GM19397 (cell line): ENCODE data around the gene LRRC59.
"Not testable (repeated sequence)": the region's sequence is repeated elsewhere in the genome, so short reads cannot be mapped to it uniquely, and the experiment has no call there.

ENCODE experiments used
- ATAC-seq: cut with Tn5 transposase; IDR thresholded peaks from one replicate; pipeline ENCODE4 v1.9.1; 2021; ENCODE audit warnings: mild to moderate bottlenecking, moderate library complexity; ENCODE audit not compliant: unreplicated experiment

The LRRC59 gene

GRCh38 chr17:50424996-50425681 lies 27.8 kb upstream of the LRRC59 start:
- no peak for ATAC-seq

GRCh38 chr17:50424246-50424995 lies 27.1 kb upstream of the LRRC59 start:
- no peak for ATAC-seq

GRCh38 chr17:50423553-50424159 lies 26.3 kb upstream of the LRRC59 start:
- ATAC-seq, result no peak

GRCh38 chr17:50422738-50423137 lies 25.4 kb upstream of the LRRC59 start:
- no peak for ATAC-seq

- no peak for ATAC-seq
Observed at GRCh38 chr17:50421308-50422051, 24.2 kb upstream of the LRRC59 start.

- ATAC-seq, result no peak
Observed at GRCh38 chr17:50420419-50421112, 23.2 kb upstream of the LRRC59 start.

GRCh38 chr17:50419577-50419976 lies 22.3 kb upstream of the LRRC59 start:
- not testable (repeated sequence) for ATAC-seq

GRCh38 chr17:50414808-50415207 lies 17.5 kb upstream of the LRRC59 start:
- ATAC-seq, result no peak

GRCh38 chr17:50412188-50412732 lies 14.9 kb upstream of the LRRC59 start:
- no peak for ATAC-seq

GRCh38 chr17:50407921-50408320 lies 10.6 kb upstream of the LRRC59 start:
- no peak for ATAC-seq

- no peak for ATAC-seq
Observed at GRCh38 chr17:50406578-50406977, 9.3 kb upstream of the LRRC59 start.

- ATAC-seq, result not testable (repeated sequence)
Observed at GRCh38 chr17:50405351-50405750, 8.0 kb upstream of the LRRC59 start.

- not testable (repeated sequence) for ATAC-seq
Observed at GRCh38 chr17:50399591-50399990, 2.3 kb upstream of the LRRC59 start.

GRCh38 chr17:50398672-50399071 lies 1.3 kb upstream of the LRRC59 start:
- ATAC-seq, result not testable (repeated sequence)

- ATAC-seq, result no peak
Observed at GRCh38 chr17:50397919-50398285, 579 bp upstream of the LRRC59 start.

- ATAC-seq, result no peak
Observed at GRCh38 chr17:50396261-50397110, 837 bp downstream of the LRRC59 start.

- ATAC-seq, result no peak
Observed at GRCh38 chr17:50394711-50395110, 2.6 kb downstream of the LRRC59 start.

GRCh38 chr17:50393700-50394099 lies 3.6 kb downstream of the LRRC59 start:
- no peak for ATAC-seq

GRCh38 chr17:50392621-50393020 lies 4.7 kb downstream of the LRRC59 start:
- no peak for ATAC-seq

GRCh38 chr17:50389534-50389933 lies 7.8 kb downstream of the LRRC59 start:
- ATAC-seq, result no peak
